GM18517 (cell line): ENCODE measurements around the gene SLC12A5.
"Not testable (repeated sequence)": the region's sequence is repeated elsewhere in the genome, so short reads cannot be mapped to it uniquely, and the experiment has no call there.

ENCODE experiments used
- ATAC-seq: cut with Tn5 transposase; IDR thresholded peaks from one replicate; pipeline ENCODE4 v1.9.1; 2021; ENCODE audit warnings: mild to moderate bottlenecking, moderate library complexity; ENCODE audit not compliant: unreplicated experiment

SLC12A5 gene

DNA sequence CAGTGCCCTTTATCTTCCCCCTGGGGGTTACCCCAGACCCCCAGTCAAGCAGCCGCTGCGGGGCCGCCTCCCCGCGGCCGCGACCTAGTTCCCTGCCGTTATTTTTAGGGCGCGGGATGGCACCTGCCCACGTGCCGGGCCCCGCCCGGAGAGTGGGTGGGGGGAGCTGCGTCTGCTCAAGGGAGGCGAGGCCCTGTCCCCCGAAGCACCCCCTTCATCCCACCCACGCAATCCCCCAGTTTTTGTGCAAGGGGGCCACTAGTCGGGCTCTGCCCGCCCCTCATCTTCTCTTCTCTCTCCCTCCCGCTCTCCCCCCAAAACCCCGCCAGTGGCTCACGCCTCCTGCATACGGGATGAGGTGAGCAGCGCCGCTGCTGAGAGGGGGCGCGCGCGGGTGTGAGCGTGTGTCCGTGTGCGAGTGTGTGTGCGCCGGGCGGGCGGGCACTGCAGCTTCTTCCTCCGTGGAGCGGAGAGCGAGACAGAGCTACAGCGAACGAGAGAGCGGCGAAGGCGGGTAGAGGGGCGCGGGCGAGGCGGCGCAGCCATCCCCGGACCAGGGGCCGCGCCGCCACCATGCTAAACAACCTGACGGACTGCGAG, at the start of gene SLC12A5:
Gene SLC12A5 (plus strand): TSS at position 444 of the 600 bp plus-strand sequence. CDS start 130 bp downstream, at position 574.
- ATAC-seq, result no peak

DNA sequence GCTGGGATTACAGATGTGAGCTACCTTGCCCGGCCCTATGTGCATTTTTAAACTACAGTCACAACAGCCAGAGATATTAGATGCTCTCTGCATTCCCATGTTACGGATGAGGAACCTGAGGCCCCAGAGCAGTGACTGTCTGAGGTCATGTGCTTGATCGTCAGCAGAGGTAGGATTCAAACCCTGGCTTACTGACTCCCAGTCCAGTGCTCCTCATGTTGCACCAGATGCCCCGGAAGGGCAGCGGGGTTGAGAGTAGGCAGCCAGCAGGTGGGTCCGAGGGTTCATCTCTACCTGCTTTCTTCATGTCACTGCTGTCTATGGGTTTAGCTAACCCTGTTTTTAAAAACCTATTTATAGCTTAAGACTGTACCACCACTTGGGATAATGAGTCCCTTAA, 47.8 kb upstream of the SLC12A5 start:
- ATAC-seq, result no peak

DNA sequence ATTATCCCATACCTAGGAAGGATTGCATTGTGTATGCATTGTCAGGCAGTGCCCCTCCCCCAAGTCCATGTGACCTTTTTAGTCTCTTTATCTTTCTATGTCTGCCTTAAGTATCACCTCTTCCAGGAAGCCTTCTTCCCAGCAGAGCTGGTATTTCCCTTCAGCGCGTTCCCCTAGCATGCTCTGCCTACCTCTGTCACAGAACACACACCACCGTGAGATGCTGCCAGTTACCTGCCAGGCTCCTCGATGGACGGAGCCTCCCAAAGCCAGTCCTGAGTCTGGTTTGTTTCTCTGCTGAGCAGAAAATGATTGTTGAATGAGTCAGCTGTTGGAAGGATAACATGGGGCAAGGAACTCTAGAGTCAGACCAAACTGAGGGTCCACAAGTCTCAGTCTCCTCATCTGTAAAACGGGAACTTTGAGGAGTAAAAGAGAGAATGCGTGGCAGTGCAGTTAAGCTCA, 45.7 kb upstream of the SLC12A5 start:
- ATAC-seq, result no peak

DNA sequence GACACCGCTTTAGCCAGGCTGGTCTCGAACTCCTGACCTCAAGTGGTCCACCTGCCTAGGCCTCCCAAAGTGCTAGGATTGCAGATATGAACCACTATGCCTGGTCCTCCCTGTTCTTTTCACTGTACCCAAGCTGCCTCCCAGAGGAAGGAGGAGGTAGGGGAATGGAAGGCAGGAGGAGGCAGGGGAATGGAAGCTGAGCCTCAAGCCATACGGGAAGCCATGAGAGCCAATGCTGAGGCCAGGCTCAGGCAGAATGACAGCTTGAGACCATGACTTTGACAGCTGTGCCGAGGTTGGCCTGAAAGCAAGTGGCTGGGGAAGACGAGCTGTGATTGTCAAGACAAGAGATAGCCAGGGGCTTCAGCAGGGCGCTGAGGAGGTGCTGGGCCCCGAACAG, 43.4 kb upstream of the SLC12A5 start:
- no peak for ATAC-seq

DNA sequence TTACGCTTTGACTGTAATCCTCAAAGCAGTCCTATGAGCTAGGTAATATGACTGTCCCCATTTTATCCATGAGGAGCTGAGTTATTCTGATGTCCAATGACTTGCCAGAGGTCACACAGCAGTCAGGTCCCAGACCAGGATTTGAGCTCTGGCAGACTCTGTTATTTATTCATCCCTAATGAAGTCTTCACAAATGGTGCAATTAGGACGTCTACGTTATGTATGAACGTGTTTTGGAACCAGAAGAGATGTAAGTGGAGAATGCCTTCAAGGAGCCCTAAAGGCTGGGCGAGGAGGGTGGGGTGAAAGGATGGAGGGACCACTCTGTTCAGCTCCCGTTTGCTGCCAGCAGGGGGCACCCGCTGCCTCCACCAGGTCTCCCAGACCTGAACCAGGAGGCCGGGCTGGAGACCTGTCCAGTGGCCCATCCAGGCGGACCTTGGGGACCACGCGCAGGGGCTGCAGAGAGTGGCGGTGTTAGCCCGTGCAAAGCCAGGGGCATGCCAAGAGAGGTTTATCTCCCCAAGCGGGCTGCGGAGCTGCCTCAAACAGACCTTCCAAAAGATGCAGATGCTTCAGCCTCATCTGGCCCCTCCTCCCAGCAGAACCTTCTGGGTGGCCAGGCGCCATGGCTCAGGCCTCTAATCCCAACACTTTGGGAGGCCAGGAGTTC, 41.8 kb upstream of the SLC12A5 start:
- ATAC-seq, result no peak

DNA sequence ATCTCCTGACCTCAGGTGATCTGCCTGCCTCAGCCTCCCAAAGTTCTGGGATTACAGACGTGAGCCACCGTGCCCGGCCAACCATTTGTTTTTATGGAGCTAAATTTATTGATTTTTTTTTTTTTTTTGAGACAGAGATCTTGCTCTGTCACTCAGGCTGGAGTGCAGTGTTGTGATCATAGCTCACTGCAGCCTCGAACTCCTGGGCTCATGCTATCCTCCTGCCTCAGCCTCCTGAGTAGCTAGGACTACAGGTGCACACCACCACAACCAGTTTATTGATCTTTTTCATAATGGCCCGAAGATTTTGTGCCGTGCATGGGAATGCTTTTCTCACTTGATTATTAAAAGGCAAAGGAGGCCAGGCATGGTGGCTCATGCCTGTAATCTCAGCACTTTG, 40.2 kb upstream of the SLC12A5 start:
- ATAC-seq, result not testable (repeated sequence)

DNA sequence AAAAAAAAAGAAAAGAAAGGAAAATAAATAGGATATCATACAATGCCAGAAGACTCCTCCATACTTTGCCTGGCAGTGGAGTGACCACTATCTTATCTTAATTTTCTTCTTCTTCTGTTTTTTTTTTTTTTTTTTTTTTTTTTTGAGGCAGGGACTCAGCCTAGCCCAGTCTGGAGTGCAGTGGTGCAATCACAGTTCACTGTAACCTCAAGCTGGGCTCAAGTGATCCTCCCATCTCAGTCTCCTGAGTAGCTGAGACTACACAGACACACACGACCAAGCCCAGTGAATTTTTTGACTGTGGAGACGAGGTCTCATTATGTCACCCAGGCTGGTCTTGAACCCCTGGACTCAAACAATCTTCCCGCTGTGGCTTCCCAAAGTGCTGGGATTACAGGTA, 37.4 kb upstream of the SLC12A5 start:
- no peak for ATAC-seq

DNA sequence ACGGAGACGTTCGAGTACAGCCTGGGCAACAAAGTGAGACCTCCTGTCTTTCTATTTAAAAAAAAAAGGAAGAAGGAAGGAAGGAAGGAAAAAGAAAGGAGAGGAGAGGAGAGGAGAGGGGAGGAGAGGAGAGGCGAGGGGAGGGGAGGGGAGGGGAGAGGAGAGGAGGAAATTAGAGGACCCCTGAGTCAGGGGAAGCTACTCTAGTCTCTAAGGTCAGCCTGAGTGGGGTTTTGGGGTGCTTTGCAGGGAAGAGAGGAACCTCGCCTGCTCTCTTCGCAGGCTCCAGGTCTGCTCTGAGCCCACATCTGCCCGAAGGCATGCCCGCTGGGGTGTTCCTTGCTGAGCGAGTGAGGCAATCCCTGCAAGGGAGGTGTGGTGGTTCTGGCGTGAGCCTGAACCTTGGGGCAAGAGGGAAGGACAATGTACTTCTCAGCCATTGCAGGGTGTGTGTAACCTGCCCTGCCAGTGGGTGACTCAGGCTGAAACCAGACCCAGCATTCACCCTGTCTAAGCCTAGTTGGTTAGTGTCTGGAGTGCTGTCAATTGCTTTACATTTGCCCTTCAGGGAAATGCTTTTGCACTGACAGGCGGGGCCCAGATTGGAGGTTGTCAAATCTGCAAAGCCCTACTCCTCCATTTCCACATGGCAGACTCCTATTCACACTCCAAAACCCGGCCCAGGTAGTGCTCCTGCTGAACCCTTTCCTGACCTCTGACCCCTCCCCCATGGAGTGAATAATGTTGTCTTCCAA, 35.6 kb upstream of the SLC12A5 start:
- no peak for ATAC-seq

DNA sequence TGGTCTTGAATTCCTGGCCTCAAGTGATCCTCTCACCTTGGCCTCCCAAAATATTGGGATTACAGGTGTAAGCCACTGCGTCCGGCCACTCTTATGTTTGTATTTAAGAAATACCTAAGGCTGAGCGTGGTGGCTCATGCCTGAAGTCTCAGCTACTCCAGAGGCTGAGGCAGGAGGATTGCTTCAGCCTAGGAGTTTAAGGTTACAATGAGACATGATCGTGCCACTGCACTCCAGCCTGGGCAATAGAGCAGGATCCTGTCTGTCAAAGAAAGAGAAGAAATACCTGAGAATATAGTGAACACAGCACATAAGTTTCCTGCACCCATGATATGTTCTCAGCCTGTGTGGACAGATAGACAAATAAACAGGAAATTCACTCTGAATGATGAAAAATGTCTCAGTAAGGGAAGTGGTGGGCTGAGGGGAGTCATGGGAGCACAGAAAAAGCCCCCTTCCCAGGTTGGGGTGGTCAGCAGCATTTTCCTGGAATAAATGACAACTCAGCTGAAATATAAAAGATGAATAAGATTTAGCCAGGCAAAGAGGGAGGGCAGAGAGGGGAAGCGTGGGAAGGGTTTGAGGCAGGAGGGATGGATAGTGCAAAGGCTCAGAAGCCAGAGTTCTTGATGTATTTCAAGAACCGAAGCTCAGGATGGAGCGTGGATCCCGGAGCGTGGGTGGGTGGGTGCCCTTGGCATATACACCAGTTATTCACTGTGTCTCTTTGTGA, 34.1 kb upstream of the SLC12A5 start:
- no peak for ATAC-seq

DNA sequence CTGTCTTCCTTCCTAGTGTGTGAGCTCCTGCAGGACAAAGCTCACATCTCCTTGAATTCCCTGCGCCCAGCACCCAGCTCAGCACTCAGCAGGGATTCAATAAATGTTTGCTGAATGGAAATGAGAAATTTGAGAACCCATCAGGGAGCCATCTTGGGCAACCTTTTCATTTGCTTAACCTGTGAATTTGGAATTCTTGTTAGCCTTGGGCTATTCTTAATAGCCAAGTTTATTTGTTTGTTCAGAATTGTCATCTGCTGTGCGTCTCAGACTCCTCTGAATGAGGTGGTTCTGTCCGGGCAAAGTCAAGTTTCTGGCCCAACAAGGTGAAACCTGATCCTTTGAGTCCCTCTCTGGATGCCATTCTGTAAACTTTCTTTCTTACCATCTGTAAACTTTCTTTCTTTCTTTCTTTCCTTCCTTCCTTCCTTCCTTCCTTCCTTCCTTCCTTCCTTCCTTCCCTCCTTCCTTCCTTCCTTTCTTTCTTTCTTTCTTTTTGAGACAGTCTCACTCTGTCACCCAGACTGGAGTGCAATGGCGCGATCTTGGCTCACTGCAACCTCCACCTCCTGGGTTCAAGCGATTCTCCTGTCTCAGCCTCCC, 33.4 kb upstream of the SLC12A5 start:
- ATAC-seq, result not testable (repeated sequence)

DNA sequence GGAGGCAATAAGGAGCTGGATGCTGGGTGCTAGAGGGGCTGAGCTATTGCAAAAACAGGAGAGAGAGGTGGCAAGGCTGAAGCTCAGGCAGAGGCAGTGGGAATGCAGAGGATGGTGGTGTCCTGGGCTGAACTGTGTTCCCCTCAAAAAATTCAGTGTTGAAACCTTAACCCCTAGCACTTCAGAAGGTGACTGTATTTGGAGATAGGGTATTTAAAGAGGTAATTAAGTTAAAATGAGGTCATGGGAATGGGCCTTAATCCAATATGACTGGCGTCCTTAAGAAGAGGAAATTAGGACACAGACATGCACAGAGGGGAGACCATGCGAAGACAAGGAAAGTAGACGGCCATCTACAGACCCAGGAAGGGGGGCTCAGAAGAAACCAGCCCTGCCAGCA, 31.8 kb upstream of the SLC12A5 start:
- ATAC-seq, result no peak

DNA sequence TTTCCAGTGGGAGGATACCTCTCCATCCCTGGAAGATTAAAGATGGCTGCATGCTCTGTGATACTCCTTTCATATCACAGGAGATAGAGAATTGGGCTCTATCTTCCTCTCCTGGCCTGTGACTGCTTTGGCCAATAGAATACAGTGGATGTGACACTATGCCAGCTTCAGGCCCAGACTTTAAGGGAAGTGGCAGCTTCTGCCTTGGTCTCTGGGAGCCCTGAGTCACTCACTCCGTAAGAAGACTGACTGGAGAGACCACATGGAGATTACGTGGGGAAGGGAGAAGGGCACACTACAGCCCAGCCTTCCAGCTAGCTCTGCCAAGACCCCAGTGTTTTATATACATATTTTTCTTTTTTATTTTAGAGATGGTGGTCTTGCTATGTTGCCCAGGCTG, 30.7 kb upstream of the SLC12A5 start:
- no peak for ATAC-seq

DNA sequence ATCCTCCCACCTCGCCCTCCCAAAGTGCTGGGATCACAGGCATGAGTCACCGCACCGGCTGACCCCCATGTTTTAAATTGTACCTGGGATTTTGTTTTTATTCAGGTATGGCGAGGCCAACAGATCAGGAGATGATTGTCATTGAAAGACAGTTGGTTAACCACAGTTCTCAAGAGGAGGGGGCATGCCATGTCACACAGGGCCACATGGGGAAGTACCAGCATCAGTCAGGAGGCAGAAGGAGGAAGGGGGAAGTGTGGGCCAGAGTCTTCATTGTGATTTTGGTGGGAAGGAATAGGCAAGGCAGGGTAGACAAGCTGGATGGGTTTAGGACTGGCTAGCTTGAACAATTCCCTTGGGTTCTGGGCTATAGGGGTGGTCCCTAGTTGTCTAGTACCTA, 30.3 kb upstream of the SLC12A5 start:
- ATAC-seq, result no peak

DNA sequence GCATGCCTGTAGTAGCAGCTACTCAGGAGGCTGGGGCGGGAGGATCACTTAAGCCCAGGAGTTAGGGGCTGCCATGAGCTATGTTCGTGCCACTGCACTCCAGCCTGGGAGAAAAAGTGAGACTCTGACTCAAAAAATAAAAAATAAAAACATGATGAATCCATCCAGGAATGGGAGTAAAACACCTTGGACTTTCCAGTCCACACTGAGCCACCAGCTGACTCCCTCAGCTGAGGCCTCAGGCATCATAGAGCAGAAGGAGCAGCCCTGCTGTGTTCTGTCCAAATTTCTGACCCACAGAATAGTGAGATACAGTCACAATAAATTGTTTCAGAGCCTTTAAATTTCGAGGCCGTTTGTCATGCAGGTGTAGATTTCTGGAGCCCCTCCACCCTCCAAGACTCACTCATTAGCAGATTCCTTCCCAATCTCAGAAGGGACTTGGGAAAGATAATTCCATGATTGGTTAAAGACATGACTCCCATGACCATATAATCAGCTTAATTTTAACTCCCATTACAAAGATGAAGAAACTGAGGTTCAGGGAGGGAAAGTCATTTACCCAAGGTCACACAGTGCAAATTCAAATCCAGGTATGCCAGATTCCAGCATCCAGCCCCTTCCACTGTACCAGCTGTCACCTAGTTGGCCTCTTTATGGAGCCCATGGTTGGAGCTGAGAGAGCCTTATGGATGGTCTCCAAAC, 29.3 kb upstream of the SLC12A5 start:
- no peak for ATAC-seq

DNA sequence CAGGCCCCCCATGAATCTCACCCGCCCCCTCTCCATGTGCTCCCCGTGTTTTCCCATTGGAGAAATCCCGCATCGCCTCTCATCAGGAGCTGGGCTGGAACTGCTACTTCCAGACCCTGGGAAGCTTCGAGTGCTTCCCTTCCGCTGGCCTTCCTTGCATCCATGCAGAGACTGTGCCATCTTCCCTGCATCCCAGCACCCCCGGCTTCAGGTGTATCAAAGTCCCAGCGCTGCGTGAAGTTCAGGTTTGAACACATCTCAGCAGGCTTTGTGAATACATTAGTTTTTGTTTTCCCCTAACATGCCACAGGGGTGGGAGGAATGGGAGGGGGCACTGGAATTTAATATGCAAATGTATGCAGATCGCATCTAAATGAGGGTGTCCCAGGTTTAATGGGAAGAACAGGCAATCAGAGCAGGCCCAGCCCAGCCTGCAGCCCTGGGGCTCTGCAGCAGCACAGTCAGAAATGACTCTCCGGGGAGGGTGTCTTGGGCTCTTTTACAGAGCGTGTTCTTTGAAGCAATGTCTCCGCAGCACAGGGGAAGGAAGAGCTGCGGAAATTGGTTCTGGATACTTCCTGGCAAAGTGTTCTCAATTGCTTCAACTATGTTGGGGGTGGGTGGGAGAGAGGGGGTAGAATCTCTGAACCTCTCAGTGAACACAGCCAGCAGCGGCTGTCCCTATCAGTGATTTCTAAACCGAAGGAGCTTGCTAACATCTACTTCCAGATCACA, 28.6 kb upstream of the SLC12A5 start:
- ATAC-seq, result no peak

DNA sequence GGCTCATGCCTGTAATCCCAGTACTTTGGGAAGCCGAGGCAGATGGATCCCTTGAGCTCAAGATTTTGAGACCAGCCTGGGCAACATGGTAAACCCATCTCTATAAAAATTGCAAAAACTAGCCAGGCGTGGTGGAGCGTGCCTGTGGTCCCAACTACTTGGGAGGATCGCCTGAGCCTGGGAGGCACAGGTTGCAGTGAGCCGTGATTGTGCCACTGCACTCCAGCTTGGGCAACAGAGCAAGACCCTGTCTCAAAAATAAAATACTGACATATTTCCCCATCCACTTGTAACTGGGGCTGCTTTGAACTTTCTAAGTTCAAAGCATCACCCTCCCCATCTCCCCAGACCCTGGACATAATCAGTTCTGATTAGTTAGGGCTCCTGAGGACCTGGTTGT, 27.5 kb upstream of the SLC12A5 start:
- no peak for ATAC-seq

DNA sequence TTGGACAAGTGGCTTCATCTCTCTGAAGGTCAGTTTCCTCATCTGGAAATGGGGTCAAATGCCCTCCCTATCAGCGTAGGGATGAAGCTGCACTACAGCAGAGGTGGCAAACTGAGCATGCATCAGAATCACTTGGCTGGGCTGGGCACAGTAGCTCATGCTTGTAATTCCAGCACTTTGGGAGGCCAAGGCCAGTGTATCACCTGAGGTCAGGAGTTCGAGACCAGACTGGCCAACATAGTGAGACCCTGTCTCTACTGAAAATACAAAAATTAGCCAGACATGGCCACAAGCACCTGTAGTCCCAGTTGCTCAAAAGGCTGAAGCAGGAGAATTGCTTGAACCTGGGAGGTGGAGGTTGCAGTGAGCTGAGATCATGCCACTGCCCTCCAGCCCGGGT, 27.0 kb upstream of the SLC12A5 start:
- ATAC-seq, result no peak

DNA sequence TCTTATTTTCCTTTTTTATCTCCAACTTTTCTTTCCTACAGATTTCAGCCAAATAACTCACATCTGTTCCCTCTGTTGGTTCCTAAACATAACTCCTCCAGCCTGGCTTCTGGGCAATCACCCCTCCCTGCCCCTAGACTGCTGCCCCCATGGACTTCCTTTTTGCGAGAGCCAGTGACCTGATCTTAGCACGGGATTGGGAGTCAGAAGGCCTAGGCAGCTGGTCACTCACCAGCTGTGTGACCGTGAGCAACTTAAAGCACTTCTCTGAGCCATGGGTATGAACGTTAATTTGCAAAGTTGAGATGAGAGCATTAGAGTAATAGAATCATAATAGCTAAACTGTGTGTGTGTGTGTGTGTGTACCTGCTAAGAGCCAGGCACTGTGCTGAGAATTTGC, 24.8 kb upstream of the SLC12A5 start:
- ATAC-seq, result no peak

DNA sequence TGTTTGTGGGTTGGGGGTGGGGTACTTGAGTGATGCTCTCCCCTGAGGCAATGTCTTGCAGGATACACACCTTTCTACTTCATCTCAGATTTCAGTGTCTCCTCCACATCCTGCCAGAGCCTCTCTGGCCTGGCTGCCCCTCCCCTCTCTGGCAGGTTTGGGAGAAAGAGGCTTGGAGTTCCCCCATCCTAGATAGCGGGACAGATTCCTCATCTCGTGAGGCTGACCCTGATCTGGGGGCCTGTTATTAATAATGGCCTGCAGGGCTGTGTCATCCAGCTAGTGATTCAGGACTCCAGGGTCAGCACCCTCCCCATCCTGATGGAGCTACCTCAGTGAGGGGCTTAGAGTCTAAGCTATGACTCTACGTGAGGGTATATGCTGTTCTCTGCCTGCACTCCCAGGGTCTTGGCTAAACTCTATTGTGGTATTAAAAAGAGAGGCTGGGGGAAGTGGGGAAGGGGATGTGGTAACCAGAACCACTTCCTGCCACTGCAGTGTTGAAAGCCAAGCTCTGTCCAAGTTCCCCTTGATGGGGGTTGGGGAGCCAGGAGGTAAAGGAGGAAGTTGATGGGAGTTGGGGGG, 24.0 kb upstream of the SLC12A5 start:
- no peak for ATAC-seq
